HEK293T (cell line): ENCODE measurements around the gene SELENOO.

Experiments used
- FOXM1 ChIP-seq: fragments of 450-650 bp; IDR thresholded peaks from 2 replicates; pipeline ENCODE4 v1.6.1; 2017; ENCODE audit warnings: mild to moderate bottlenecking, borderline replicate concordance
- LEF1 ChIP-seq: fragments of 450-650 bp; IDR thresholded peaks from 2 replicates; pipeline ENCODE4 v1.6.1; 2017; ENCODE audit warnings: mild to moderate bottlenecking, borderline replicate concordance
- SUZ12 ChIP-seq: fragments of 450-650 bp; IDR thresholded peaks from 2 replicates; pipeline ENCODE4 v1.6.1; 2016; ENCODE audit warnings: mild to moderate bottlenecking

DNA sequence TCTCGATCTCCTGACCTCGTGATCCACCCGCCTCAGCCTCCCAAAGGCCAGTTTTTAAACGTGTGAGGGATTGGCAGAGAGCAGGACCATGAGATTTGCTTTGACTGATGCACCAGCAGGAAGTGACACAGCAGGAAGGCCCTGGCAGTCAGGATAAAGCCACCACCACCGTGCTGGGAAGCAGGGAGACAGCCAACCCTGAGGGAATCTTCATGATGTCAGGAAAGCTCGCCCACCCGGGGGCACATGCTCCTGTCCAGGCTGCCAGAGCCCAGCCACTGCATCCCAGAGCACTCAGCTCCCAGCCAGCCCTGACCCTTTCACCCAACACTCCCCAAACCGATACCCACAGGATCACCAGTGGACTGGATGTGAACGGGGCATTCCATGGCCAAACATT lies 37.9 kb downstream of the SELENOO start:
- no peak for TF ChIP-seq SUZ12
- TF ChIP-seq FOXM1 = no peak
- no peak for TF ChIP-seq LEF1
